BJ (cell line): Measurements from ENCODE around the gene C16orf92. TPM values are rescaled to one million over a fixed set of nuclear protein-coding genes. Genes with fewer than 3 reads are reported as not detected.

Source experiments
- CTCF ChIA-PET: fragments of 350-600 bp; formaldehyde crosslinking; extraction: SDS; loops from one replicate; lab custom pipeline; 2021; ENCODE audit warnings: antibody characterized with exemption, inconsistent platforms; lab: Yijun Ruan, JAX
- POLR2A ChIA-PET: fragments of 300-600 bp; sonication (Branson Sonifier 250); formaldehyde crosslinking; extraction: SDS; loops from one replicate; lab custom pipeline; 2021; ENCODE audit warnings: antibody characterized with exemption; lab: Charles Lee
- DNase-seq: peaks from one replicate; pipeline ENCODE4 v3.0.0-alpha.2; 2011; ENCODE audit warnings: low read depth
- H3K27me3 ChIP-seq: 2 replicates; pipeline ENCODE4 v1.6.0; 2011; ENCODE audit warnings: low read length; ENCODE audit not compliant: control insufficient read depth, insufficient read depth
- H3K36me3 ChIP-seq: 2 replicates; pipeline ENCODE4 v1.5.1; 2011; ENCODE audit warnings: low read length; ENCODE audit not compliant: control insufficient read depth, insufficient read depth
- H3K4me3 ChIP-seq: 2 replicates; pipeline ENCODE4 v1.5.1; 2011; ENCODE audit warnings: low read depth, mild to moderate bottlenecking, control low read depth, low read length
- CTCF ChIP-seq: IDR thresholded peaks from 2 replicates; pipeline ENCODE4 v1.5.1; 2011; ENCODE audit warnings: low read depth, mild to moderate bottlenecking, control low read depth, inconsistent platforms, low read length, moderate library complexity; ENCODE audit not compliant: insufficient read depth
- polyA plus RNA-seq: library from polyadenylated mRNA; depleted of rRNA; stranded (reverse); fragments of >200 nt; gene quantifications from 2 replicates; pipeline ENCODE4 v1.2.3, GENCODE V29; 2011

C16orf92 gene
- polyA plus RNA-seq, 1 experiment = not detected

- ChIA-PET POLR2A (no interaction called here), CTCF (interaction anchor here (0.9 to 1.8 kb wide), 4 partner anchors 11 to 128 kb away, joined by 3 to 4 read pairs (median 3); no protein-coding TSS in a partner anchor)
- Histone ChIP-seq H3K36me3 (peaks cover 29% of the 10 kb centered on the region), H3K4me3 (peak overlapping the region; percentile 83), H3K27me3 (no peaks in the 10 kb centered on the region)
- no peak for DNase-seq
- no peak for TF ChIP-seq CTCF
These were observed 47.0 kb upstream of the C16orf92 start for GRCh38 chr16:29975811-29976511.

DNA sequence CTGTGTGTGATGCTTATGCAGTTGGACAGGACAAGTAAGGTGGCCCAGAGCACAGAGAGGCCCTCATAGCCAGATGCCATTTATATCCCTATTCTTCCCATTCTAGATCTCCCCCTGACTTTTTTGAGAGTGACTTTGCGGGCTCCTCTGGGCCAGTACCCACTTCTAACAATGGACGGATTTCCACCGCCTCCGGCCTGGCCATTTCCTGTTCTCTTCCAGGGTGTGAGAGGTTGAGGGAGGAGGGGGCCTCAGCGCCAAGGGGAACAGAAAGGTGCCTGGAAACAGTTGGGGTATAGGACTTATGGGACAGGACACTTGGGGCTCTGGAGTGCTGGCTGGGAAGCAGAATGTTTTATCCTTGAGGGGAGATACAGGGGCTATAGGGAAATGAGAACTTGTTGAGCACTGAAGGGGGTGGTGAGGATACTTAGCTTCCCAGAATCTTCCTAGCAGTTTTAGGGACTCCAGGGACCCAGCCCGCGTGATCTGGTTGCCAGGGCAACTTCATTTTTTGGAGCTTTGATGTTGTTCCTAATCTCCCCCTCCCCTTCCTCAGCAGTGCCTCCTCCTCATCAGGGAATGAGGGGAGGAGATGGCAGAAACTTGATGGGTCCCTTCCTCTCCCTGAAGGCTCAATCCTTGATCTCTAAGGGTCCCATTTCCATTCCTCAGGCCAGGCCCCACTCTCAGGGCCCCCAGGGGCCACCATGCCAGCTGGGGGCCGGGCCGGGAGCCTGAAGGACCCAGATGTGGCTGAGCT, 45.8 kb upstream of the C16orf92 start:
- no peak for DNase-seq
- ChIA-PET CTCF (interaction anchor here (1.2 to 1.3 kb wide), 2 partner anchors 12 to 16 kb away, joined by 3 read pairs; no protein-coding TSS in a partner anchor), POLR2A (no interaction called here)
- TF ChIP-seq CTCF = no peak
- H3K27me3 ChIP-seq = no peaks in the 10 kb centered on the region
- H3K4me3 ChIP-seq = no peak overlapping the region
- H3K36me3 ChIP-seq = peaks cover 35% of the 10 kb centered on the region

- Histone ChIP-seq H3K27me3 (no peaks in the 10 kb centered on the region), H3K36me3 (peaks cover 41% of the 10 kb centered on the region), H3K4me3 (no peak overlapping the region)
- no peak for TF ChIP-seq CTCF
- ChIA-PET CTCF (interaction anchor here (0.6 kb wide), 1 partner anchor 661 kb away, joined by 3 read pairs; no protein-coding TSS in a partner anchor), POLR2A (no interaction called here)
- DNase-seq = no peak
These were observed 44.9 kb upstream of the C16orf92 start for GRCh38 chr16:29978081-29978480.

DNA sequence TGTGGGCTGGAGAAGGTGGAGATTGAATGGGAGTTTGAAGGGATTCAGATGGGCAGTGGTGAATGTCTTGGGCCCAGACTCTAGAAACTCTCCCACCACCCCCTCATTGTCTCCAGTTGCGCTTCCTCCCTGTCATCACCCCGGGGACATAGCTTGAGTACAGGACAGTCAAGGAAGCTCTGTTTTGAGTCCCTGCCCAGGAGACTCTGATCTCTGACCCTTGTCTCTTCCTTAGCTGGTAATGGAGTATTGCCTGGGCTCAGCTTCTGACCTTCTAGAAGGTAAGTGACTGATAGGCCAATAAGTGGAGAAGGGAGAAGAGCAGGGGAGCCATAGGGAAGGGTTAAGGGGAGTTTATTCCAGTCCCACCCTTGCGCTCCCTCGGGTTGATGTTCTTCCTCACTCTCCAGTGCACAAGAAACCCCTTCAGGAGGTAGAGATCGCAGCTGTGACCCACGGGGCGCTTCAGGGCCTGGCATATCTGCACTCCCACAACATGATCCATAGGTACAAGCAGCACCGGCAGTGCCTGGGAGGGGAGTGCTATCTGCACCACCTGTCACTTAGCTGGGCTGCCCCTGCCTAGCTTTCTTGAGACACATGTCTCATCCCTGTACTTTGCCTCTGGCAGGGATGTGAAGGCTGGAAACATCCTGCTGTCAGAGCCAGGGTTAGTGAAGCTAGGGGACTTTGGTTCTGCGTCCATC, 44.3 kb upstream of the C16orf92 start:
- Histone ChIP-seq H3K4me3 (no peak overlapping the region), H3K27me3 (no peaks in the 10 kb centered on the region), H3K36me3 (peaks cover 46% of the 10 kb centered on the region)
- no peak for DNase-seq
- CTCF ChIA-PET = interaction anchor here (0.6 kb wide), 1 partner anchor 661 kb away, joined by 3 read pairs; no protein-coding TSS in a partner anchor
- TF ChIP-seq CTCF = no peak
- POLR2A ChIA-PET = no interaction called here
